ENCODE data around the gene CALB2. TPM values are rescaled to one million over a fixed set of nuclear protein-coding genes. Genes with fewer than 3 reads are reported as not detected.

Gene CALB2
- total and polyA plus RNA-seq, 2 experiments from 2014 or later = 2.4 to 4.2 TPM

DNA sequence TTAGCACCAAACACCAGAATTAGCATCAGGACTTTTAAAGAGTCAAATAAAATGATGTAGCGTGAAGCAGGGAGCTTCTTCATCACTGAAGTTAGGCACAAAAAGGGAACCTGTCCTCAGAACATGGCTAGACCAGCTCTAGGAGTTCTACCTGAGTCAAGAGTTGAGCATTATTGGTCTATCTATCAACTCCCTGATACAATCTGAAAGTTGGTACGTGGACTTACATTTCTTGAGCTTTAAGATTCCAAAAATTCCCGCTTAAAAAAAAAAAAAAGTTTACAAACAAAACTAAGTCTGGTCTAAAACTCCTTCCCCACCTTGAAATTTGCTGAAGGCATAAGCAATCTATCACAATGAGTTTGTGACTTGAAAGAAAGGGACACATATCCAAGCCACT is 71.1 kb downstream of the CALB2 start (continued):
- TF ChIP-seq, protein P1, sequence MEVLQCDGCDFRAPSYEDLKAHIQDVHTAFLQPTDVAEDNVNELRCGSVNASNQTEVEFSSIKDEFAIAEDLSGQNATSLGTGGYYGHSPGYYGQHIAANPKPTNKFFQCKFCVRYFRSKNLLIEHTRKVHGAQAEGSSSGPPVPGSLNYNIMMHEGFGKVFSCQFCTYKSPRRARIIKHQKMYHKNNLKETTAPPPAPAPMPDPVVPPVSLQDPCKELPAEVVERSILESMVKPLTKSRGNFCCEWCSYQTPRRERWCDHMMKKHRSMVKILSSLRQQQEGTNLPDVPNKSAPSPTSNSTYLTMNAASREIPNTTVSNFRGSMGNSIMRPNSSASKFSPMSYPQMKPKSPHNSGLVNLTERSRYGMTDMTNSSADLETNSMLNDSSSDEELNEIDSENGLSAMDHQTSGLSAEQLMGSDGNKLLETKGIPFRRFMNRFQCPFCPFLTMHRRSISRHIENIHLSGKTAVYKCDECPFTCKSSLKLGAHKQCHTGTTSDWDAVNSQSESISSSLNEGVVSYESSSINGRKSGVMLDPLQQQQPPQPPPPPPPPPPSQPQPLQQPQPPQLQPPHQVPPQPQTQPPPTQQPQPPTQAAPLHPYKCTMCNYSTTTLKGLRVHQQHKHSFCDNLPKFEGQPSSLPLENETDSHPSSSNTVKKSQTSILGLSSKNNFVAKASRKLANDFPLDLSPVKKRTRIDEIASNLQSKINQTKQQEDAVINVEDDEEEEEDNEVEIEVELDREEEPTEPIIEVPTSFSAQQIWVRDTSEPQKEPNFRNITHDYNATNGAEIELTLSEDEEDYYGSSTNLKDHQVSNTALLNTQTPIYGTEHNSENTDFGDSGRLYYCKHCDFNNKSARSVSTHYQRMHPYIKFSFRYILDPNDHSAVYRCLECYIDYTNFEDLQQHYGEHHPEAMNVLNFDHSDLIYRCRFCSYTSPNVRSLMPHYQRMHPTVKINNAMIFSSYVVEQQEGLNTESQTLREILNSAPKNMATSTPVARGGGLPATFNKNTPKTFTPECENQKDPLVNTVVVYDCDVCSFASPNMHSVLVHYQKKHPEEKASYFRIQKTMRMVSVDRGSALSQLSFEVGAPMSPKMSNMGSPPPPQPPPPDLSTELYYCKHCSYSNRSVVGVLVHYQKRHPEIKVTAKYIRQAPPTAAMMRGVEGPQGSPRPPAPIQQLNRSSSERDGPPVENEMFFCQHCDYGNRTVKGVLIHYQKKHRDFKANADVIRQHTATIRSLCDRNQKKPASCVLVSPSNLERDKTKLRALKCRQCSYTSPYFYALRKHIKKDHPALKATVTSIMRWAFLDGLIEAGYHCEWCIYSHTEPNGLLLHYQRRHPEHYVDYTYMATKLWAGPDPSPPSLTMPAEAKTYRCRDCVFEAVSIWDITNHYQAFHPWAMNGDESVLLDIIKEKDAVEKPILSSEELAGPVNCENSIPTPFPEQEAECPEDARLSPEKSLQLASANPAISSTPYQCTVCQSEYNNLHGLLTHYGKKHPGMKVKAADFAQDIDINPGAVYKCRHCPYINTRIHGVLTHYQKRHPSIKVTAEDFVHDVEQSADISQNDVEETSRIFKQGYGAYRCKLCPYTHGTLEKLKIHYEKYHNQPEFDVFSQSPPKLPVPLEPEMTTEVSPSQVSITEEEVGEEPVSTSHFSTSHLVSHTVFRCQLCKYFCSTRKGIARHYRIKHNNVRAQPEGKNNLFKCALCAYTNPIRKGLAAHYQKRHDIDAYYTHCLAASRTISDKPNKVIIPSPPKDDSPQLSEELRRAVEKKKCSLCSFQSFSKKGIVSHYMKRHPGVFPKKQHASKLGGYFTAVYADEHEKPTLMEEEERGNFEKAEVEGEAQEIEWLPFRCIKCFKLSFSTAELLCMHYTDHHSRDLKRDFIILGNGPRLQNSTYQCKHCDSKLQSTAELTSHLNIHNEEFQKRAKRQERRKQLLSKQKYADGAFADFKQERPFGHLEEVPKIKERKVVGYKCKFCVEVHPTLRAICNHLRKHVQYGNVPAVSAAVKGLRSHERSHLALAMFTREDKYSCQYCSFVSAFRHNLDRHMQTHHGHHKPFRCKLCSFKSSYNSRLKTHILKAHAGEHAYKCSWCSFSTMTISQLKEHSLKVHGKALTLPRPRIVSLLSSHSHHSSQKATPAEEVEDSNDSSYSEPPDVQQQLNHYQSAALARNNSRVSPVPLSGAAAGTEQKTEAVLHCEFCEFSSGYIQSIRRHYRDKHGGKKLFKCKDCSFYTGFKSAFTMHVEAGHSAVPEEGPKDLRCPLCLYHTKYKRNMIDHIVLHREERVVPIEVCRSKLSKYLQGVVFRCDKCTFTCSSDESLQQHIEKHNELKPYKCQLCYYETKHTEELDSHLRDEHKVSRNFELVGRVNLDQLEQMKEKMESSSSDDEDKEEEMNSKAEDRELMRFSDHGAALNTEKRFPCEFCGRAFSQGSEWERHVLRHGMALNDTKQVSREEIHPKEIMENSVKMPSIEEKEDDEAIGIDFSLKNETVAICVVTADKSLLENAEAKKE (CRISPR knock-in tag; IDR thresholded peaks at IDR 0.05) = no peak
- TF ChIP-seq EZH2 (IDR thresholded peaks at IDR 0.05; ENCODE audit: low read depth, unreplicated experiment) (no peak), CREB1 (CRISPR knock-in tag; IDR thresholded peaks at IDR 0.05; ENCODE audit: low read depth) (no peak), ZNF114 (CRISPR knock-in tag; IDR thresholded peaks at IDR 0.05) (no peak), ZNF331 (CRISPR knock-in tag; IDR thresholded peaks at IDR 0.05; ENCODE audit: low read depth) (no peak), EZH2phosphoT487 (IDR thresholded peaks at IDR 0.05; ENCODE audit: unreplicated experiment) (no peak)
- TF ChIP-seq, protein P2, sequence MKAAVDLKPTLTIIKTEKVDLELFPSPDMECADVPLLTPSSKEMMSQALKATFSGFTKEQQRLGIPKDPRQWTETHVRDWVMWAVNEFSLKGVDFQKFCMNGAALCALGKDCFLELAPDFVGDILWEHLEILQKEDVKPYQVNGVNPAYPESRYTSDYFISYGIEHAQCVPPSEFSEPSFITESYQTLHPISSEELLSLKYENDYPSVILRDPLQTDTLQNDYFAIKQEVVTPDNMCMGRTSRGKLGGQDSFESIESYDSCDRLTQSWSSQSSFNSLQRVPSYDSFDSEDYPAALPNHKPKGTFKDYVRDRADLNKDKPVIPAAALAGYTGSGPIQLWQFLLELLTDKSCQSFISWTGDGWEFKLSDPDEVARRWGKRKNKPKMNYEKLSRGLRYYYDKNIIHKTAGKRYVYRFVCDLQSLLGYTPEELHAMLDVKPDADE (IDR thresholded peaks at IDR 0.05) = no peak

DNA sequence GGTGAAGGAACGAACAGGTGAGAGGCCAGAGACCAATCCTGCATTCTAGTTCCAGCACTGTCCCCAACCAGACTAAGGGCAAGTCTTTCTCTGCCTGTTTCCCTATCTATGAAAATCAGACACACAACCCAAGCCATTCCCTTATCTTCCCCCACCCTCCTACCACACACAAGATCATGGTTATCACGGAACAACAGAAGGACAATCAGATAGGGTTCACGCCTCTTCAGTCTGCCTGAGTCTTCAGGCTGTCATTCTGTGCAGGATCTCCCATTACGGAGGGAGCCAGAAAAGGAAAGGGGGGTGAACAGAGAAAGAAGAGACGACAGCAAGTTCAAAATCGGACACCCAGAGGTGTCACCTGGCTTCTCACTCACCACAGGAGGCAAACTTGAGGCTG is 72.2 kb downstream of the CALB2 start:
- H3K36me3 ChIP-seq (ENCODE audit: insufficient read depth) = no peaks in the 10 kb centered on the region
- peaks cover under 1% of the 10 kb centered on the region for H3F3A ChIP-seq (replicated peaks; ENCODE audit: low read depth)
- H3K36me3 Mint-ChIP-seq (ENCODE audit: low read depth) = peaks cover 3% of the 10 kb centered on the region; the same call in 1 of the 3 replicates
- H3K9me2 ChIP-seq (ENCODE audit: insufficient read depth) = no peaks in the 10 kb centered on the region
- no peak overlapping the region for H3K4me2 ChIP-seq
- H3K4me3 Mint-ChIP-seq = no peak overlapping the region
- H3K79me2 ChIP-seq (replicated peaks; ENCODE audit: insufficient read depth) = no peaks in the 10 kb centered on the region
- ATAC-seq = no peak
- peaks cover 3% of the 10 kb centered on the region; the same call in 2 of the 3 replicates for H3K9me3 Mint-ChIP-seq
- H3K27me3 Mint-ChIP-seq (ENCODE audit: insufficient read depth, low read depth, poor library complexity) = peaks cover 11% of the 10 kb centered on the region
- no peak overlapping the region for H3K4me3 ChIP-seq
- H3K4me1 Mint-ChIP-seq = peaks cover 3% of the 10 kb centered on the region; the same call in 2 of the 3 replicates
- no peak for DNase-seq (ENCODE audit: low spot score)
- no peak overlapping the region for H3K27ac ChIP-seq (ENCODE audit: low read depth)
- H4K20me1 ChIP-seq (replicated peaks; ENCODE audit: insufficient read depth) = no peaks in the 10 kb centered on the region
- no peaks in the 10 kb centered on the region for H3K27me3 ChIP-seq (ENCODE audit: insufficient read depth)
- no peak overlapping the region for H3K27ac Mint-ChIP-seq
- H3K4me1 ChIP-seq (ENCODE audit: insufficient read depth) = peaks cover 7% of the 10 kb centered on the region; the same call in 1 of the 2 replicates
- H2AFZ ChIP-seq = no peak overlapping the region
- TF ChIP-seq, protein P3, sequence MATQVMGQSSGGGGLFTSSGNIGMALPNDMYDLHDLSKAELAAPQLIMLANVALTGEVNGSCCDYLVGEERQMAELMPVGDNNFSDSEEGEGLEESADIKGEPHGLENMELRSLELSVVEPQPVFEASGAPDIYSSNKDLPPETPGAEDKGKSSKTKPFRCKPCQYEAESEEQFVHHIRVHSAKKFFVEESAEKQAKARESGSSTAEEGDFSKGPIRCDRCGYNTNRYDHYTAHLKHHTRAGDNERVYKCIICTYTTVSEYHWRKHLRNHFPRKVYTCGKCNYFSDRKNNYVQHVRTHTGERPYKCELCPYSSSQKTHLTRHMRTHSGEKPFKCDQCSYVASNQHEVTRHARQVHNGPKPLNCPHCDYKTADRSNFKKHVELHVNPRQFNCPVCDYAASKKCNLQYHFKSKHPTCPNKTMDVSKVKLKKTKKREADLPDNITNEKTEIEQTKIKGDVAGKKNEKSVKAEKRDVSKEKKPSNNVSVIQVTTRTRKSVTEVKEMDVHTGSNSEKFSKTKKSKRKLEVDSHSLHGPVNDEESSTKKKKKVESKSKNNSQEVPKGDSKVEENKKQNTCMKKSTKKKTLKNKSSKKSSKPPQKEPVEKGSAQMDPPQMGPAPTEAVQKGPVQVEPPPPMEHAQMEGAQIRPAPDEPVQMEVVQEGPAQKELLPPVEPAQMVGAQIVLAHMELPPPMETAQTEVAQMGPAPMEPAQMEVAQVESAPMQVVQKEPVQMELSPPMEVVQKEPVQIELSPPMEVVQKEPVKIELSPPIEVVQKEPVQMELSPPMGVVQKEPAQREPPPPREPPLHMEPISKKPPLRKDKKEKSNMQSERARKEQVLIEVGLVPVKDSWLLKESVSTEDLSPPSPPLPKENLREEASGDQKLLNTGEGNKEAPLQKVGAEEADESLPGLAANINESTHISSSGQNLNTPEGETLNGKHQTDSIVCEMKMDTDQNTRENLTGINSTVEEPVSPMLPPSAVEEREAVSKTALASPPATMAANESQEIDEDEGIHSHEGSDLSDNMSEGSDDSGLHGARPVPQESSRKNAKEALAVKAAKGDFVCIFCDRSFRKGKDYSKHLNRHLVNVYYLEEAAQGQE (IDR thresholded peaks at IDR 0.05; ENCODE audit: unreplicated experiment) = no peak
- TF ChIP-seq CREB1 (CRISPR knock-in tag; IDR thresholded peaks at IDR 0.05; ENCODE audit: low read depth) (no peak), ZNF114 (CRISPR knock-in tag; IDR thresholded peaks at IDR 0.05) (no peak), JUNB (IDR thresholded peaks at IDR 0.05; ENCODE audit: unreplicated experiment) (no peak), POLR2AphosphoS5 (IDR thresholded peaks at IDR 0.05; ENCODE audit: low read depth) (no peak), EZH2 (IDR thresholded peaks at IDR 0.05; ENCODE audit: low read depth, unreplicated experiment) (no peak)
- TF ChIP-seq, protein P4, sequence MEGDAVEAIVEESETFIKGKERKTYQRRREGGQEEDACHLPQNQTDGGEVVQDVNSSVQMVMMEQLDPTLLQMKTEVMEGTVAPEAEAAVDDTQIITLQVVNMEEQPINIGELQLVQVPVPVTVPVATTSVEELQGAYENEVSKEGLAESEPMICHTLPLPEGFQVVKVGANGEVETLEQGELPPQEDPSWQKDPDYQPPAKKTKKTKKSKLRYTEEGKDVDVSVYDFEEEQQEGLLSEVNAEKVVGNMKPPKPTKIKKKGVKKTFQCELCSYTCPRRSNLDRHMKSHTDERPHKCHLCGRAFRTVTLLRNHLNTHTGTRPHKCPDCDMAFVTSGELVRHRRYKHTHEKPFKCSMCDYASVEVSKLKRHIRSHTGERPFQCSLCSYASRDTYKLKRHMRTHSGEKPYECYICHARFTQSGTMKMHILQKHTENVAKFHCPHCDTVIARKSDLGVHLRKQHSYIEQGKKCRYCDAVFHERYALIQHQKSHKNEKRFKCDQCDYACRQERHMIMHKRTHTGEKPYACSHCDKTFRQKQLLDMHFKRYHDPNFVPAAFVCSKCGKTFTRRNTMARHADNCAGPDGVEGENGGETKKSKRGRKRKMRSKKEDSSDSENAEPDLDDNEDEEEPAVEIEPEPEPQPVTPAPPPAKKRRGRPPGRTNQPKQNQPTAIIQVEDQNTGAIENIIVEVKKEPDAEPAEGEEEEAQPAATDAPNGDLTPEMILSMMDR (conservative IDR thresholded peaks at IDR 0.05; ENCODE audit: low read depth in 2 of 2) = no peak
- TF ChIP-seq, protein P2 (IDR thresholded peaks at IDR 0.05) = no peak
